Testis (tissue), 3 donors: ENCODE measurements around the gene SSH3. TPM values are rescaled to one million over a fixed set of nuclear protein-coding genes. Genes with fewer than 3 reads are reported as not detected.

Experiments used
- DNase-seq: peaks from one replicate; pipeline ENCODE4 v3.0.0-alpha.2; 2019
- H3K27ac ChIP-seq, 2 donors: fragments of 200-600 bp; sonication (generic); one replicate each; pipeline ENCODE4 v1.5.1; 2019
- H3K27me3 ChIP-seq: fragments of 200-600 bp; sonication (generic); one replicate; pipeline ENCODE4 v1.5.1; 2019
- H3K36me3 ChIP-seq: fragments of 200-600 bp; sonication (generic); one replicate; pipeline ENCODE4 v1.5.1; 2017; ENCODE audit warnings: low read depth; ENCODE audit errors: missing control alignments
- H3K4me1 ChIP-seq: fragments of 200-600 bp; sonication (generic); one replicate; pipeline ENCODE4 v1.5.1; 2019
- H3K4me3 ChIP-seq, 2 donors: fragments of 200-600 bp; sonication (generic); one replicate each; pipeline ENCODE4 v1.5.1; 2017 to 2019
- H3K9me3 ChIP-seq: fragments of 200-600 bp; sonication (generic); one replicate; pipeline ENCODE4 v1.5.1; 2017
- POLR2A ChIP-seq: fragments of 450-650 bp; IDR thresholded peaks from one replicate; pipeline ENCODE4 v1.6.1; 2017; ENCODE audit warnings: antibody characterized with exemption, mild to moderate bottlenecking, moderate library complexity
- WGBS, 2 donors: methylation state at CpG; one replicate each; pipeline ENCODE4 v1.1.5; 2018; 5-methylcytosine and 5-hydroxymethylcytosine counted together
- intact Hi-C: fragments of 100-400 bp; cut with DNase I; formaldehyde crosslinking; loops from one replicate; pipeline ENCODE4 v1.15.1; 2023; ENCODE audit warnings: low total_unique reads
- polyA plus RNA-seq: library from polyadenylated mRNA; stranded (reverse); fragments of 350-450 nt; fragmentation: Illumina TruSeq; extraction: RNeasy Lipid Tissue Mini Kit (QIAGEN cat#74804); gene quantifications from one replicate; pipeline ENCODE4 v1.2.3, GENCODE V29; 2014; ENCODE audit warnings: low read depth, low replicate concordance; ENCODE audit not compliant: insufficient read depth
- total RNA-seq, 2 donors: library from RNA; depleted of rRNA; stranded (reverse); fragments of >200 nt; gene quantifications; one replicate each; pipeline ENCODE4 v1.2.3, GENCODE V29; 2016
- TF ChIP-seq, protein P1 (sequence below), 3 experiments: fragments of 450-650 bp in 2 of 3; fragments of 200-600 bp in 1 of 3; sonication (generic) in 1 of 3; IDR thresholded peaks; one replicate each; pipeline ENCODE4 v1.5.1; 2016 to 2019; ENCODE audit warnings: antibody characterized with exemption in 3 of 3, mild to moderate bottlenecking in 2 of 3, moderate library complexity in 1 of 3

SSH3 gene
- total and polyA plus RNA-seq, 3 donors from 2014 or later: 6.9 to 9.8 (median 8.6) TPM

DNA sequence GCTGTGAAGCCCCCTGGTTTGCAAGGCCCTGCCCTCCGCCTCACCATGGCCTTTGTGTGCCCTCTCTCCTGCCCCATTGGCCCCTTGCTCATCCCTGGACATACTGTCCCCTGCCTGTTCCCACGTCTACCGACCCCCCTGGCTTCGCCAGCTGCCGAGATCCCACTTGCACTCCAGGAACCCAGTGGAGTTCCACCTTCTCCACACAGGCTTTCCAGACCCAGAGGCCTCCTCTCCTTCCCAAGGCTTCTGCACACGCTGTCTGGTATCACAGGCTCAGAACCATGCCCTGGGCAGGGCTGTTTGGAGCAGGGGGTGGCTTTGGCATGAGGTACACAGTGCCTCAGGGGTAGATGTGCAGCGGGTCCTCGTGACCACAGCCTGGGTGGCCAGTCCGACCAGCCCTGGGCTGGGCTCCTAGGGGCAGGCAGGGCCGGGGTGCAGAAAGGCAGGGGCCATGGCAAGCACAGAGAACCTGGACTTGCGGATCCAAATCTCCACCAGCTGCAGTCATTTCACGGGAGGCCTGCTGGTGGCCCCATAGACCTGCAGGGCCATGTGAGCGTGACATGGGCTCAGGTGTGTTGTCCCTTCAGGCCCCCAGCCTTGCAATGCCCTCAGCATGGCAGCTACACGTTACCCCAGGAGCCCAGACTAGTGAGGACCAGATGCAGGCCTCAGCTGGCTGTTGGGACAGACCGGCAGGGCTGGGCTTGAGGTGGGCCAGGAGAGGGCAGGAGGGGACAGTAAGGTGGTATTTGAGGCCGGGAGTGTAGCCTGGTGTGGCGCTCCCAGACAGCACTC lies 27.5 kb upstream of the SSH3 start:
- H3K36me3 ChIP-seq: no peaks in the 10 kb centered on the region
- no peak for DNase-seq
- H3K4me1 ChIP-seq: peaks cover 75% of the 10 kb centered on the region
- no peaks in the 10 kb centered on the region for H3K27me3 ChIP-seq
- WGBS, 2 donors: 76 to 77% methylated on average over 15 to 17 of the region's 17 CpGs
- TF ChIP-seq, protein P1, sequence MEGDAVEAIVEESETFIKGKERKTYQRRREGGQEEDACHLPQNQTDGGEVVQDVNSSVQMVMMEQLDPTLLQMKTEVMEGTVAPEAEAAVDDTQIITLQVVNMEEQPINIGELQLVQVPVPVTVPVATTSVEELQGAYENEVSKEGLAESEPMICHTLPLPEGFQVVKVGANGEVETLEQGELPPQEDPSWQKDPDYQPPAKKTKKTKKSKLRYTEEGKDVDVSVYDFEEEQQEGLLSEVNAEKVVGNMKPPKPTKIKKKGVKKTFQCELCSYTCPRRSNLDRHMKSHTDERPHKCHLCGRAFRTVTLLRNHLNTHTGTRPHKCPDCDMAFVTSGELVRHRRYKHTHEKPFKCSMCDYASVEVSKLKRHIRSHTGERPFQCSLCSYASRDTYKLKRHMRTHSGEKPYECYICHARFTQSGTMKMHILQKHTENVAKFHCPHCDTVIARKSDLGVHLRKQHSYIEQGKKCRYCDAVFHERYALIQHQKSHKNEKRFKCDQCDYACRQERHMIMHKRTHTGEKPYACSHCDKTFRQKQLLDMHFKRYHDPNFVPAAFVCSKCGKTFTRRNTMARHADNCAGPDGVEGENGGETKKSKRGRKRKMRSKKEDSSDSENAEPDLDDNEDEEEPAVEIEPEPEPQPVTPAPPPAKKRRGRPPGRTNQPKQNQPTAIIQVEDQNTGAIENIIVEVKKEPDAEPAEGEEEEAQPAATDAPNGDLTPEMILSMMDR (IDR thresholded peaks at IDR 0.05): no peak
- TF ChIP-seq POLR2A: no peak
- no peaks in the 10 kb centered on the region for H3K9me3 ChIP-seq
- H3K4me3 ChIP-seq: no peak overlapping the region
- intact Hi-C loops: no loop called here
- peak overlapping the region; percentile 70 to 74 for H3K27ac ChIP-seq

DNA sequence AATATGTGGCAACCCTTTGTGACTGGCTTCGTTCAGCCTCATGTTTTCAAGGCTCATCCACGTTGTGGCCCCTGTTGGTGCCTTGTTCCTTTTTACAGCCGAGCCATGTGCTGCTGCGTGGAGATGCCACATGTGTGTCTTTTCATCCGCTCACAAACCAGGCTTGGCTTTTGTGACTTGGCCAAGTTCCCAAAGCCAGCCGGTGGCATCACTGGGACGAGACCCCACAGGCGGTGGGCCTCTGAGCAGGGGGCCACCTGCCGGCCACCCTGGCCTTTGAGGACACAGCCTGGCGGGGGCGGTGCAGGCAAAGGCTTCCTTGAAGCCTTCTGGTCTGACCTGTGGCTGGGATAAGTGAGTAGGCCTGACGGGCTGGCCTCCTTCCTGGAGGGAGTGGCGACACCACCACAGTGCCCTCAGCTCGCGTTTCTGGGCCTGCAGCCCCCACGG lies 26.5 kb upstream of the SSH3 start:
- DNase-seq: no peak
- no peaks in the 10 kb centered on the region for H3K9me3 ChIP-seq
- peaks cover 65% of the 10 kb centered on the region for H3K4me1 ChIP-seq
- no peaks in the 10 kb centered on the region for H3K27me3 ChIP-seq
- no peaks in the 10 kb centered on the region for H3K36me3 ChIP-seq
- intact Hi-C loops: no loop called here
- peak overlapping the region; percentile 40 to 74 for H3K27ac ChIP-seq
- no peak overlapping the region for H3K4me3 ChIP-seq
- WGBS, 2 donors: 64 to 78% methylated on average over 12 to 16 of the region's 16 CpGs
- TF ChIP-seq, protein P1 (IDR thresholded peaks at IDR 0.05): no peak
- no peak for TF ChIP-seq POLR2A

DNA sequence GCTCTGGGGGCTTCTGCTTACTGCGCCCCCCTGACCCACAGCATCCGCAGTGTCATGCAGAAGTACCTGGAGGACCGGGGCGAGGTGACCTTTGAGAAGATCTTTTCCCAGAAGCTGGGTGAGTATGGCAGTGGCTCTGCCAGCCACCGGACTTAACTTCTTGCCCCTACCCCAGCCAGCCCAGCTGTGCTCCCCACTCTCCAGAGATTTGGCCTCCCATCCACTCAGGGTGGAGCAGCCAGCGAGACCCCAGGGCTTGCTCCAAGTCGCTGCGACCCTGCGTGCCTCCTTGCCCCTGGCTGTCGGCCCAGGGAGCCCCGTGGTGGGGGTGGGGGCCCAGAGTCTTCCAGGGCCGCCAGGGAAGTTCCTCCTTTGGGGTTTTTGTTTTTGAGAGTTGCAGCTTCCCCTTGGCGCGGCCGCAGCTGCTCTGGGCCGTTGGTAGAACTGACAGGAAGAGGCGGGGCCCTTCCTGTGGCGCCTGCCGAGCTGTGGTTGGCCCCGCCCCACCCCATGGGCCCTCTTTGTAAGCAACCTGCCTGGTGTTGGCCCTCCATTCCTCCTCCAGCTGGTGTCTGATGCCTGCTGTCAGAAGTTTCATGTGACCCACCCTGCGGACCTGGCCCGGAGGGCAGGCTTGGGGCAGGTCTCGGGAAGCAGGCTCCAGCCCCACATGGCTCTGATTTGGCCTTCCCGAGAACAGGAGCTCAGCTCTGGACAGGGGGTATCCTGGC lies 25.9 kb upstream of the SSH3 start:
- 42 to 60% methylated on average over 14 to 24 of the region's 24 CpGs for WGBS, 2 donors
- no peaks in the 10 kb centered on the region for H3K27me3 ChIP-seq
- no peaks in the 10 kb centered on the region for H3K9me3 ChIP-seq
- peak; percentile 85 for DNase-seq
- TF ChIP-seq POLR2A: no peak
- TF ChIP-seq, protein P1 (IDR thresholded peaks at IDR 0.05): no peak
- no peaks in the 10 kb centered on the region for H3K36me3 ChIP-seq
- peak overlapping the region; percentile 40 to 74 for H3K27ac ChIP-seq
- intact Hi-C loops: no loop called here
- no peak overlapping the region for H3K4me3 ChIP-seq
- H3K4me1 ChIP-seq: peaks cover 59% of the 10 kb centered on the region

DNA sequence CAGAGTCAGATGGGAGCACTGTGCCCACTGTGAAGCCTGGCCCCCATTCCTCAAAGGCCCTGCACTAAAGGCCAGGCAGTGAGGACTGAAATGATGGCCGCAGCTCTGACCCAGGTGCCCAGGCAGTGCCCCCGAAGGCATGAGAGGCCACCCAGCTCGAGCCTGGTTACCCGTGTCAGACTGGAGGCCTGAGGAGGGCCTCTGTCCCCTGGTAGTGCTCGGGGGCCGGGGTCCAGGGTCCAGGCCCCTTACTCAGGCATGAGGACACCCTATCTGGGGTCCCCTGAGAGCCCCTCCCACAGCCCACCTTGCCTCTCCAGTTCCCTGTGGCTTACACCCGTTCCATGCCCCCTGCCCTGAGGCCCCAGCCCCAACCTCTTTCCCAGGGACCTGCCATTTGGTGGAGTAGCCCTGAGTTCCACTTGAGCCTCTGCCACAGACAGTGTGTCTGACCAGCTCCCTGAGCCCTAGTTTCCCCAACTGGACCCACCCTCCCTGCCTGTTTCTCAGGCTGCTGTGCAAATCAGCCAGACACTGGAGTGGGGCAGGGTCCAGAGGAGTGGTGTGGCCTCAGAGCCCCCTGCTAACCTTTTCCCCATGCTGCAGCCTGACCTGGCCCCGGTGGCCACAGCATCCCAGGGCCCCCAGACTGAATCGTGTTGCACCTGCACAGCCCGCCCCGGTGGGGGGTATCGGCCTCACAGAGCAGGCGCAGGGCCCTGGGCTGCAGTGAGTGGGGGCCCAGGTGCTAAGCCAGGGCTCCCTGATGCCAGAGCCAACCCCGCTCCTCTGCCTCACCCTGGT lies 25.0 kb upstream of the SSH3 start:
- 88 to 90% methylated on average over 2 to 14 of the region's 14 CpGs for WGBS, 2 donors
- H3K4me3 ChIP-seq: no peak overlapping the region
- intact Hi-C loops: no loop called here

More for the DNA sequence above, 25.0 kb upstream of the SSH3 start:
- TF ChIP-seq, protein P1 (IDR thresholded peaks at IDR 0.05): no peak
- TF ChIP-seq POLR2A: no peak
- Histone ChIP-seq H3K4me1 (peaks cover 49% of the 10 kb centered on the region), H3K9me3 (no peaks in the 10 kb centered on the region), H3K27me3 (no peaks in the 10 kb centered on the region), H3K36me3 (no peaks in the 10 kb centered on the region), H3K27ac (peak overlapping the region; percentile 20 to 74)
- no peak for DNase-seq
